IgD-negative memory B cell (primary cell): Measurements from ENCODE around the gene RENBP. TPM values are rescaled to one million over a fixed set of nuclear protein-coding genes. Genes with fewer than 3 reads are reported as not detected.

ENCODE experiments used
- H3K27ac Mint-ChIP-seq, 3 donors: one replicate each; pipeline ENCODE4 v1.8.0; 2020 to 2022; ENCODE audit warnings: mild to moderate bottlenecking in 3 of 3, mixed read lengths in 3 of 3, moderate library complexity in 1 of 3
- H3K27me3 Mint-ChIP-seq: one replicate; pipeline ENCODE4 v1.8.0; 2021; ENCODE audit warnings: mixed read lengths
- H3K36me3 Mint-ChIP-seq: one replicate; pipeline ENCODE4 v1.8.0; 2020; ENCODE audit warnings: mild to moderate bottlenecking, mixed read lengths
- H3K4me1 Mint-ChIP-seq, 3 donors: one replicate each; pipeline ENCODE4 v1.8.0; 2020 to 2022; ENCODE audit warnings: mixed read lengths in 3 of 3, mild to moderate bottlenecking in 1 of 3
- H3K4me3 Mint-ChIP-seq, 4 donors: one replicate each; pipeline ENCODE4 v1.8.0; 2020 to 2022; ENCODE audit warnings: mild to moderate bottlenecking in 4 of 4, mixed read lengths in 4 of 4, moderate library complexity in 3 of 4
- H3K9me3 Mint-ChIP-seq, 3 donors: one replicate each; pipeline ENCODE4 v1.8.0; 2020 to 2021; ENCODE audit warnings: mixed read lengths in 3 of 3, mild to moderate bottlenecking in 1 of 3
- polyA plus RNA-seq: library from polyadenylated mRNA; unstranded; fragments of 300-500 nt; fragmentation: Illumina TruSeq; gene quantifications from one replicate; pipeline ENCODE4 v1.2.3, GENCODE V29; 2021

The RENBP gene
- polyA plus RNA-seq, 1 donor from 2014 or later, result 1.2 TPM

DNA sequence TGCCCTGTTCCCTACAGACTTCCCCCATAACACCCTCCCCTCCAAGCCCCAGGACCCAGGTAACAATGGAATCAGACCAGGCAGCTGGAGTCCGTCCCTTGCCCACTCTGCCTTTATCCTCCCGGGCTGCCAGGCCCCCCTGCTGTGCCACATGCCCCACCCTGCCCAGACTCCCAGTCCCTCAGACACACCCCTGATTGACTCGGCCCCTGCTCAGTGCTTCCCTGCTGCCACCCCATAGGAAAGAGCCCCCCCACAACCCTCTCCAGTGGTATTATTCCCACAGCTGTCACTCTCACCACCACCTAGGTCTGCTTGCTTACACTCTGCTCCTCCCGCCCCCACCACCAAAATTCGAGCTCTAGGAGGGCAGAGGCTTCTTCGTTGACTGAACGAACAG lies 4.9 kb downstream of the RENBP start:
- no peak overlapping the region for H3K4me3 Mint-ChIP-seq
- peaks cover 0 to 12% (median 9%) of the 10 kb centered on the region in 3 donors for H3K4me1 Mint-ChIP-seq
- H3K27ac Mint-ChIP-seq, result no peak overlapping the region
- peaks cover 3% of the 10 kb centered on the region for H3K36me3 Mint-ChIP-seq
- peaks cover 3% of the 10 kb centered on the region for H3K27me3 Mint-ChIP-seq
- H3K9me3 Mint-ChIP-seq, result no peaks in the 10 kb centered on the region

DNA sequence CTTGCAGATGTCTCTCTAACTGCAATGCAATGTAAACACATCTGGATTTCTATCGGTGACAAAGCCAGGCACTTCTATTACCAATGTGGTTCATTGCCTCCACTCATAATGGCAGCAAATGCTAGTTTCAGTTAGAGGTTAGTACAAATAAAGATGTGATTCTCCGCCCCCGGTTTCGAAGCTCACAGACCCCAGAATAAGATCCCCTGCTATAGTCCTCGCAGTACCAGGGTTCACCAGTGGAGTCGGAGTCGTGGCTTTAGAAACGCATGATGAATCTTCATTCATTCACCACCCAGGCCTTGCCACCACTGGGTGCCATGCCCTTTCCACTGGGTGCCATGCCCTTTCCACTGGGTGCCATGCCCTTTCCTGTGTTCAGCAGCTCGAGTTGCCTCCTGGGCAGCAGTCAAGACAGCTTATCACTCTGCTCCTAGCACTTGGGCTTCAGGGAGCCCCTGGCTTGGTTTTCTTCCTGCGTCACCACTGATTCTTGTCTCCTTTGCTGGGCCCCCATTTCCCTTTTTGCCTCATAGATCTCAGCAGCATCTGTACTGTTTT lies 6.1 kb downstream of the RENBP start:
- Mint-ChIP-seq H3K4me1 (peaks cover 8 to 17% (median 17%) of the 10 kb centered on the region in 3 donors), H3K36me3 (peaks cover 3% of the 10 kb centered on the region), H3K9me3 (no peaks in the 10 kb centered on the region), H3K4me3 (peak overlapping the region in 2 of 4 donors; percentile 14 to 43), H3K27ac (no peak overlapping the region), H3K27me3 (peaks cover 2% of the 10 kb centered on the region)

DNA sequence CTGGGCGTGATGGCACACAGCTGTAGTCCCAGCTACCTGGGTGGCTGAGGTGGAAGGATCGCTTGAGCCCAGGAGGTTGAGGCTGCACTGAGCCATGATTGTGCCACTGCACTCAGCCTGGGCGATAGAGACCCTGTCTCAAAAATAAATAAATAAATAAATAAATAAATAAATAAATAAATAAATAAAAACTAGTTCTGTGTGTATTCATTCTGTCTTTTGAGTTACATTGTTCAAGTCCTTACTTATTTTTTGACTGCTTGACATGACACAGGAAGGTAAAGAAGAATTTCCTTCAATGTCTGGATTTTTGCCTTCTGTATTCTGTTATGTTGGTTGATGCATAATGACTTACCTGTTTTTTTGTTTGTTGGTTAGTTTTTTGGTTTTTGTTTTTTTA lies 7.4 kb downstream of the RENBP start:
- Mint-ChIP-seq H3K4me3 (peak overlapping the region in 1 of 4 donors; percentile 42), H3K36me3 (peaks cover 3% of the 10 kb centered on the region), H3K9me3 (no peaks in the 10 kb centered on the region), H3K4me1 (peaks cover 8 to 19% (median 17%) of the 10 kb centered on the region in 3 donors), H3K27me3 (peaks cover 2% of the 10 kb centered on the region), H3K27ac (no peak overlapping the region)

DNA sequence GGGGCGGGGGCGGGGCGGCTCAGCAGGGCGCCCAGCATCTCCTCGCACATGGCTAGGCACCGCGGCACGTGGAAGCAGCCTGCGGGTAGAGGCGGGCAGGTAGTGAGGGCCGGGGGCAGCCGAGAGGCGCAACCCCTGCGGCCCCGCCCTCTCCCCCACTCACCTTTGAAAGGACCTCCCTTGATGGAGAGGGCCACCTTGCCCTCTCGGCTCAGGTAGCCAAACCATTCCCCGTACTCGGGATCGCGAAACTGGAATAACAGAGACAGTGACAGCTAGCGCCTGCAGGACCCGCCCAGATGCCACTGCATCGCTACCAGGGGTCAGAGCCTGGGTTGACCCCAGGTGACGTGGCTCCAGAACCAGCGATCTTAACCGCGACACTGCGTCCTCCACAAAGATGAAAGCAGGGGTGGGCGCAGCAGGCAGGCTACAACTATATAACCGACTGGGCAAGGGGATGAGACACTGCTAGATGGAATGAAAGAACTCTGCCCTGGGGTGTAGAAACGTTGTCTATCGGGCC lies 9.1 kb downstream of the RENBP start:
- Mint-ChIP-seq H3K27ac (peak overlapping the region; percentile 39 to 49 (median 46)), H3K36me3 (peaks cover 3% of the 10 kb centered on the region), H3K4me3 (peak overlapping the region; percentile 74 to 86 (median 80)), H3K27me3 (peaks cover 2% of the 10 kb centered on the region), H3K4me1 (peaks cover 8 to 20% (median 14%) of the 10 kb centered on the region in 3 donors), H3K9me3 (no peaks in the 10 kb centered on the region)

DNA sequence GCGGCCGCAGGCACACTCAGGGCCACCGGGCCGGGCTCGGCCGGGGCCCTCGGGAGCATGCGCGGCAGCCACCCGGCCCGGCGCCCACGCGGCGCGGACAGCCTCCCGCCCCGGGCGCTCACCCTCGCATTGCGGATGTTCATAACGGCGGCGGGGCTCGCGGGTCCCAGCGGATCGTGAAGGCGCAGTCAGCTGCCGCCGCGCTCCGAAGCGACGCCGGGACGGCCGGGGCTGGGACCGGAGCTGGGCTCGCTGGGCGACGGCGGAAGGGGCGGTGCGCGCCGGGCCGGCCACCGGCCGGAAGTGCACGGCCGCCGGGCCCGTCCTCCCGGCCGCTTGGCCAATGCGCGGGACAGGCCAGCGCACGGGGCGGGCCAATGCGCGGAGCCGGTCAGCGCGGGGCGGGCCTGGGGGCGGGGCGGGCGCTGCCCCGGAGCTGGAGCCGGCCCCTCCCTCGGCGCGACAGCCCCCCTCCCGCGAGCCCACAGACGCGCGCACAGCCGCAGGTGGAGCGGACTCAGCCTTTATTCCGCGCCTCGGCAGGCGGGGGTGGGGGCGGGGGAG lies 9.6 kb downstream of the RENBP start, which contains the start of gene NAA10:
Gene NAA10, minus strand, starts transcription at position 276 of the 564 bp plus-strand sequence. Its CDS starts 133 bp downstream, at position 143.
- Mint-ChIP-seq H3K36me3 (peaks cover 3% of the 10 kb centered on the region), H3K4me3 (peak within 1 kb of the TSS; percentile 87 to 94 (median 91)), H3K27me3 (no peaks in the 10 kb centered on the region), H3K9me3 (no peaks in the 10 kb centered on the region), H3K27ac (peak within 1 kb of the TSS; percentile 80 to 93 (median 82)), H3K4me1 (peaks cover 8 to 20% (median 14%) of the 10 kb centered on the region in 3 donors)

DNA sequence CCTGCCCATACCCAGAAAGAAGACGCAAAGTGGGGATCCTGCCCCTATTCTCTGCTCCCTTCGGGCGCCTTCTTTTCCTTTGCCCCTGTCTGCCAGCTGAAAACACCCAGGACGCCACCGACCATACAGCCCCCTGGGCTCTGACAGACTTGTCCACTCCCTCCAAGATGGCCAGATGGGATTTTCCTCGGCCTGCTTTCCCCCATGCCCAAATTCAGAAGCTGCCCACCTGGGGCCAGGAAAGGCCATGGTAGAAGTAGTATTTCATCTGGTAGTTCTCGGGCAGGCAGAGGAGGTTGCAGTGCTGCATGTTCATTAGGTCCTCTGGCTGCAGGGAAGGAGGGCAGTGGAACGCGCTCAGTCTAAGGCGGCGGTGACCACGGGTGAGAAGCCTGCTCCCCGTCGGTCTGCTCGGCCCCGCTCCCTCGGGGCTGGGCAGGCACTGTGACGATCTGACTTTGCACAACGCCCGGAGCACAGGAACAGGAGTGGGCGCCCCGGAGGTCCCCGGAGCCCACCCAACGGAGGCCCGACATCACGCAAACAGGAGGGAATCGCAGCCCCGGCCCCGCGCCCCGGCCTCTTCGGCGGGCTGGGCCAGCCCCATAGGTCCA lies 10.2 kb downstream of the RENBP start:
- H3K27ac Mint-ChIP-seq, result peak overlapping the region; percentile 80 to 93 (median 82)
- H3K4me1 Mint-ChIP-seq, result peaks cover 8 to 22% (median 15%) of the 10 kb centered on the region in 3 donors
- peak overlapping the region; percentile 87 to 94 (median 91) for H3K4me3 Mint-ChIP-seq
- H3K36me3 Mint-ChIP-seq, result peaks cover 3% of the 10 kb centered on the region
- H3K27me3 Mint-ChIP-seq, result no peaks in the 10 kb centered on the region
- no peaks in the 10 kb centered on the region for H3K9me3 Mint-ChIP-seq

DNA sequence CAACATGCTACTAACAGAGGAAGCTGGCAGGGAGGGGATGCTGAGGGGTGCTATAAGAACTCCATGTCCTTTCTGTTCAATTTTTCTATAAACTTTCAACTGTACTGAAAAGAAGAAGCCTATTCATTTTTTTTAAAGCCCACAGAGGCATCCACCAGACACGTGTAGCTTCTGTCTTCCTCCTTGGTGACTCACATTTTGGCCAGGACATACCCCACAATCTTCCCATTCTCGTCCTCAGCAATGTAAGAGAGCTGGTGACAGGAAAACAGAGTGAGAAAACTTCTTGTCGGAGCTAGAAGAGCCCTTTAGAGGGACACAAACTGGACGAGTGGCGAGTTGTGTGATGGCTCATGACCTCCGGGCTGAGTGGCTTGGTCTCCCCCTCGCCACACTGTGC lies 10.7 kb downstream of the RENBP start:
- H3K4me1 Mint-ChIP-seq, result peaks cover 8 to 26% (median 18%) of the 10 kb centered on the region in 3 donors
- peak overlapping the region; percentile 87 to 94 (median 91) for H3K4me3 Mint-ChIP-seq
- peaks cover 3% of the 10 kb centered on the region for H3K36me3 Mint-ChIP-seq
- H3K27ac Mint-ChIP-seq, result peak overlapping the region; percentile 80 to 93 (median 82)
- H3K9me3 Mint-ChIP-seq, result no peaks in the 10 kb centered on the region
- no peaks in the 10 kb centered on the region for H3K27me3 Mint-ChIP-seq

DNA sequence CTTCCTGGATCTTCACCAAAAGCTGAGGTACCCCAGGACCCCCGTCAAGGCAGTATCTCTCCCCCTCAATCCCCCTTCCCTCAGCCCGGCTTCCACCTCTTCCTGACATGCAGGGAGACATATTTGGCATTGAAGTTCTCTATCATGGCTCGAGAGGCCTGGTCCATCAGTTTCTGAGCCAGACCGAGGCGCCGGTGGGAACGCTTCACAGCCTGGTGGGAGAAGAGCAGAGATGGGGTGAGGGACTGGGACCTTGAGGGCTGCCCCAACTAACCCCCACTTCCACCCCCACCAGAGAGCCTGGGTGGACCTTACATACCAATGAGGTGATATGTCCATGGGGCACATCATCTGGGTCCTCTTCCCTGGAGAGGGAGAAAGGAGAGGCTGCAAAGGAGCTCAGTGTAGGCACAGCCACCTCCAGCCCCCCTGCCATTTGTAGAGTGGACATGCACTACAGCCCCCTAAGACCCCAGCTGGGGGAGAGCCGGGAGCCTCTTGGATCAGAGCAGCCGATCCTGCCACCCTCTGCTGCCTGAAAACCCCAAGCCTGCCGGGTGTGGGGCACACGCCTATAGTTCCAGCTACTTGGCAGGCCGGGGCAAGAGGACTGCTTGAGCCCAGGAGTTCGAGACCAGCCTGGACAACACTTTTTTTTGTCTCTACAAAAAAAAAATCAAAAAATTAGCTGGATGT lies 12.1 kb downstream of the RENBP start:
- Mint-ChIP-seq H3K27me3 (no peaks in the 10 kb centered on the region), H3K9me3 (no peaks in the 10 kb centered on the region), H3K36me3 (peaks cover 3% of the 10 kb centered on the region), H3K27ac (peak overlapping the region in 2 of 3 donors; percentile 27 to 93), H3K4me1 (peaks cover 13 to 25% (median 17%) of the 10 kb centered on the region in 3 donors), H3K4me3 (peak overlapping the region in 3 of 4 donors; percentile 2 to 91 (median 12))

DNA sequence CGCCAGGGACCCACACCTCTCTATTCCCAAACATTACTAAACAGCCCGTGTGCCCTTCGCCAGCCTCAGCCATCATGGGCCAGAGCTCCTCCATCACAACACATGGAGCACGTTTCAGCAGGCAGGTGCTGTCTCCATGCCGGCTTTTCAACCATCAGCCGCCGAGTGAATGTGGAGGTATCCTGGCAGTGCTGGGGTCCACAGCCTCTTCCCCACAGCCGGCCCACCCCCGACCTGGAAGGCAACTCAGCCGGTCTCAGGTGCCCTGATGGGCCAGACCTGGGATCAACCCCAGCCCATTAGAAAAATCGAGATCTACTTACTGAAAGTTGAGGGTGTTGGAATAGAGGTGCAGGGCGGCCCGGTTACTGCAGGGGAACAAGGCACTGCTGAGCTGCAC lies 12.7 kb downstream of the RENBP start:
- Mint-ChIP-seq H3K4me1 (peaks cover 17 to 30% (median 20%) of the 10 kb centered on the region in 3 donors), H3K9me3 (no peaks in the 10 kb centered on the region), H3K27ac (no peak overlapping the region), H3K4me3 (peak overlapping the region in 1 of 4 donors; percentile 2), H3K36me3 (peaks cover 3% of the 10 kb centered on the region), H3K27me3 (no peaks in the 10 kb centered on the region)

DNA sequence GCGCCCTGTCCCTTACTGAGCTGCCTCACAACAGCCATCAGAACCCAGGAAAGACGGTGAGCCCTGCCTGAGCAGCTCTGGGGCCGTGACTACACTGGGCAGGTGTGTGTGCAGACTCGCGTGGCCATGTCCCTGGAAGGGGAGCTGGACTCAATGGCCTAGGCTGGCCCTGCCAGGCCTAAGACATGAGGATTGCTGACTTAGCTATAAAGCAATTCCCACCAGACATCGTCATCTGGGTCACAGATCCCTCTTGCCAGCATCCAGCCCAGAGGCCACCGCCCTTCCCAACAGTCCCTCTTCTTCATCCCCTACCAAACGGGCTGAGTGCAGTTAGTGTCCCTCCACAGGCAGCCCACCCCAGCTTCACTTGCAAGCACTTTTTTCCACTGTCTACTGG lies 13.3 kb downstream of the RENBP start:
- peak overlapping the region in 2 of 4 donors; percentile 2 to 9 for H3K4me3 Mint-ChIP-seq
- H3K4me1 Mint-ChIP-seq, result peaks cover 18 to 28% (median 19%) of the 10 kb centered on the region in 3 donors
- peaks cover 3% of the 10 kb centered on the region for H3K36me3 Mint-ChIP-seq
- H3K9me3 Mint-ChIP-seq, result no peaks in the 10 kb centered on the region
- H3K27me3 Mint-ChIP-seq, result no peaks in the 10 kb centered on the region
- H3K27ac Mint-ChIP-seq, result no peak overlapping the region

DNA sequence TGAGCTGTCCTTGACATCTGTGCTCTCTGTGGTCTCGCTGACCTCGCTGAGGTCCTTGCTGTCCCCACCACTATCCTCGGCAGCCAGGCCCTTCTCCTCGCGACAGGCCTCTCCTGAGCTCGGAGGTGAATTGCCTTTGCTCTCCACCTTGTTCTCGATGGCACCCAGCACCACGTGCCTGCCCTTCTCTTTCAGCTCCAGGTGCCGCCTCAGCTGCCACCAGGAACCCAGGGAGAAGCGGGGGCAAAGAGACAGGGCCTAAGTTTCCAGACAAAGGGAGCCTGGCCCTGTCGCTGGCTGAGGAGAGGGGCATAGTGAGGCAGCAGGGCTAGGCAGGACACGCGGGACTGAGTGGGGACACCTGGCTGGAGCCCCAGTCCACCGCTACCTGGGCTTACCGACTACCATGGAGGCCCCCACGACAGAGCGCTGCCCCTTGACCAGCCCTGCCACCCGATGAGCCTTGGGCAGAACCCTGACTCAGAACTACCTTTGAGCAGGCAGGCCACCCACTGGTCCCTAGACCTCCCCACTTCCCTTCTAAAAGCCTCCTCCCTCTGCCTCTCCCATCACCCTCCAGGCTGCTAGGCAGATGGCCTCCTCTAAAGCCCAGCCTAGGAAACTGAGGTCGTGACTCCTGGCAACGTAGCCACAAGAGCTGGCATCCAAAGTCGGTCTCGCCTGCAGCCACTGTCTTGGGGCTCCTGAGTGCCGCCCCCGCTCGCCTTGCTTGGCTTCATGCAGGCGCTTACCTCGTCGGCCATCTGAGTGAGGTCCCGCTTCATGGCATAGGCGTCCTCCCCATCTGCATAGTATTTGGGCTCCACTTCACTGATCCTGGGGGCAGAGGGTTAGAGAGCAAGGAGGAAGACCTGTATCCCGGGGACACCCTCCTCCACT lies 14.2 kb downstream of the RENBP start:
- Mint-ChIP-seq H3K9me3 (no peaks in the 10 kb centered on the region), H3K4me3 (peak overlapping the region in 2 of 4 donors; percentile 16 to 54), H3K27ac (peak overlapping the region in 1 of 3 donors; percentile 69), H3K27me3 (no peaks in the 10 kb centered on the region), H3K4me1 (peaks cover 22 to 31% (median 23%) of the 10 kb centered on the region in 3 donors), H3K36me3 (peaks cover 3% of the 10 kb centered on the region)

DNA sequence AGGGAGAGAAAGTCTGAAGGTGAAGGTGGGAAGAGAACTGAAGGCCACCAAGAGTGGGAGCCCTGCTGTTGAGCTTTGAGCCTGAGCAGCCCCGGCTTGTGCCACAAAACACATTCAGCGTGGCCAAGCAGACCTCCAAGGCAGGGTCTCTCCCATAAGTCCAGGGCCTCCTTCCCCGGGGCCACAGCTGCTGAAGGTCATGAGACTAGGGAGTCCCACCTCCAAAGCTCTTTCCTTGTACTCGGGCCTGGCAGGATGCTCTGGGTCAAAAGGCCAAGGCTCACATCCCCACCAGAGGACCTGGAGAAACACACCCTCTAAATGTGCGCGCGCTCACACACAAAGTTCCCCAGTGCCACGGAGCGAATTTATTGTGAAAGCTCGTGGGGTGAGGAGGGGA lies 14.9 kb downstream of the RENBP start:
- Mint-ChIP-seq H3K27me3 (no peaks in the 10 kb centered on the region), H3K27ac (peak overlapping the region in 1 of 3 donors; percentile 99), H3K4me3 (peak overlapping the region in 2 of 4 donors; percentile 82 to 95), H3K4me1 (peaks cover 28 to 38% (median 30%) of the 10 kb centered on the region in 3 donors), H3K36me3 (peaks cover 3% of the 10 kb centered on the region), H3K9me3 (no peaks in the 10 kb centered on the region)

DNA sequence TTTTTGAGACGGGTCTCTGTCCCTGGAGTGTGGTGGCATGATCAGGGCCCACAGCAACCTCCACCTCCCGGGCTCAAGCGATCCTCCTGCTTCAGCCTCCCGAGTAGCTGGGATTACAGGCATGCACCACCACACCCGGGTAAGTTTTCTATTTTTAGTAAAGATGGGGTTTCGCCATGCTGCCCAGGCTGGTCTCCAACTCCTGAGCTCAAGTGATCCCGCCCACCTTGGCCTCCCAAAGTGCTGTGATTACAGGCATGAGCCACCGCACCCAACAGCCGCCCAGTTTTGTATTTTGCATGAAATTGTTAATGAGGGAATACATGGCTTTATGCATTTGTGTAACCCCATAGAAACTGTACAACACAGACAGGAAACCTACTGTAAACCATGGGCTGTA lies 15.6 kb downstream of the RENBP start:
- H3K4me1 Mint-ChIP-seq, result peaks cover 30 to 35% (median 31%) of the 10 kb centered on the region in 3 donors
- peaks cover 2% of the 10 kb centered on the region for H3K27me3 Mint-ChIP-seq
- peaks cover 3% of the 10 kb centered on the region for H3K36me3 Mint-ChIP-seq
- H3K27ac Mint-ChIP-seq, result peak overlapping the region; percentile 97 to 99 (median 99)
- H3K9me3 Mint-ChIP-seq, result no peaks in the 10 kb centered on the region
- H3K4me3 Mint-ChIP-seq, result peak overlapping the region; percentile 87 to 97 (median 92)
